Erythroblast (primary cell): Measurements from ENCODE around the gene SERPINA6.

Experiments used
- GATA1 ChIP-seq: IDR thresholded peaks from 2 replicates; pipeline ENCODE4 v1.6.1; 2011; ENCODE audit warnings: low read depth, mild to moderate bottlenecking, control low read depth, low read length, moderate library complexity
- POLR2A ChIP-seq: IDR thresholded peaks from 2 replicates; pipeline ENCODE4 v1.6.1; 2011; ENCODE audit warnings: mild to moderate bottlenecking, low read length

- TF ChIP-seq POLR2A, result no peak
- TF ChIP-seq GATA1, result no peak
Observed at GRCh38 chr14:94364037-94364436, 40.9 kb upstream of the SERPINA6 start.
